Sigmoid colon (tissue), 7 donors: ENCODE measurements around the gene ABCG5. TPM values are rescaled to one million over a fixed set of nuclear protein-coding genes. Genes with fewer than 3 reads are reported as not detected.

Experiments used
- DNase-seq: peaks from one replicate; pipeline ENCODE4 v3.0.0-alpha.2; 2019
- H3K27ac ChIP-seq, 4 donors: fragments of 200-600 bp; sonication (generic); one replicate each; pipeline ENCODE4 v1.5.1; 2016 to 2019; ENCODE audit warnings: mild to moderate bottlenecking in 1 of 4
- H3K27me3 ChIP-seq, 3 donors: fragments of 200-600 bp; sonication (generic); one replicate each; pipeline ENCODE4 v1.5.1; 2019; ENCODE audit warnings: mild to moderate bottlenecking in 1 of 3
- H3K36me3 ChIP-seq, 4 donors: fragments of 200-600 bp; sonication (generic); one replicate each; pipeline ENCODE4 v1.5.1; 2016 to 2019
- H3K4me1 ChIP-seq, 4 donors: fragments of 200-600 bp; sonication (generic); one replicate each; pipeline ENCODE4 v1.5.1; 2017 to 2019
- H3K4me3 ChIP-seq, 4 donors: fragments of 200-600 bp; sonication (generic); one replicate each; pipeline ENCODE4 v1.5.1; 2017 to 2019; ENCODE audit warnings: mild to moderate bottlenecking in 2 of 4, moderate library complexity in 1 of 4
- H3K9me3 ChIP-seq, 4 donors: fragments of 200-600 bp in 3 of 4; sonication (generic) in 3 of 4; one replicate each; pipeline versions ENCODE4 v1.5.1 to v1.6.1; 2013 to 2019
- EP300 ChIP-seq, 4 donors: sonication (generic); formaldehyde crosslinking; IDR thresholded peaks; one replicate each; pipeline ENCODE4 v1.6.1; 2017; ENCODE audit warnings: antibody characterized with exemption in 4 of 4
- POLR2A ChIP-seq, 2 donors: fragments of 450-650 bp; IDR thresholded peaks; one replicate each; pipeline ENCODE4 v1.6.1; 2016; ENCODE audit warnings: antibody characterized with exemption in 2 of 2, mild to moderate bottlenecking in 2 of 2, moderate library complexity in 2 of 2
- POLR2AphosphoS5 ChIP-seq, 4 donors: sonication (generic); formaldehyde crosslinking; IDR thresholded peaks; one replicate each; pipeline ENCODE4 v1.6.1; 2017; ENCODE audit warnings: antibody characterized with exemption in 4 of 4
- WGBS, 2 donors: extraction: QIAGEN DNeasy Blood & Tissue Kit; methylation state at CpG; one replicate each; pipeline ENCODE4 v1.1.7; 2013; 5-methylcytosine and 5-hydroxymethylcytosine counted together
- intact Hi-C: fragments of 100-400 bp; cut with DNase I; formaldehyde crosslinking; loops from one replicate; pipeline ENCODE4 v1.15.1; 2023
- polyA plus RNA-seq, 3 donors: library from polyadenylated mRNA; stranded (reverse); fragments of 200-250 nt; gene quantifications; one replicate each; pipeline ENCODE4 v1.2.3, GENCODE V29; 2013
- total RNA-seq, 4 donors: library from RNA; depleted of rRNA; stranded (reverse); fragments of >200 nt; gene quantifications; one replicate each; pipeline ENCODE4 v1.1.0, GENCODE V29; 2016
- TF ChIP-seq, protein P1 (sequence below), 4 experiments: fragments of 450-650 bp in 3 of 4; fragments of 200-600 bp in 1 of 4; IDR thresholded peaks; one replicate each; pipeline ENCODE4 v1.5.1; 2016 to 2019; ENCODE audit warnings: antibody characterized with exemption in 4 of 4, mild to moderate bottlenecking in 3 of 4, moderate library complexity in 2 of 4
- donor health status: healthy with polysubstance abuse.
- donor health status: Bipolar disorder and iron deficiency.
- donor health status: healthy.

The ABCG5 gene
- total and polyA plus RNA-seq, 7 donors = 0.10 to 0.23 TPM; not detected in 5

DNA sequence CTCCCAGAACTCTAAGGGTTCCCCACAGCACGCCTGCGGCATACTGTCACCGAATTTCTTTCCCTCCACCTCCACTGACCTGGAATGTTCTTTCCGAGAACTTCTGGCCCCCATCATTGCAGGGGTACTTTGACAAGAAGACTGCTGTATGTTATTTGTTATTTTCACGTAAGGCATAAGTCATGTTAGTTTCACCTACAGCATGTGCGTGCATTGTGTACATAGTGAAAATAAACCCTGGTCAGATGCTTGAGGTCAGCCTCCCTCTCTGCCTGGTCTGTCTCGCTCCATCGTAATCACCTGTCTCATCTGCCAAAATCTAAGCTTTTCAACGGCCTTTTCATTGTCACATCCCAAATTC, 4.2 kb upstream of the ABCG5 start:
- intact Hi-C loops = no loop called here
- WGBS, 2 donors = 86 to 90% methylated on average over 9 of the region's 9 CpGs
- DNase-seq = no peak
- H3K4me3 ChIP-seq = no peak overlapping the region
- no peaks in the 10 kb centered on the region for H3K4me1 ChIP-seq
- H3K27me3 ChIP-seq = no peaks in the 10 kb centered on the region
- H3K36me3 ChIP-seq = no peaks in the 10 kb centered on the region
- H3K27ac ChIP-seq = no peak overlapping the region
- TF ChIP-seq, protein P1, sequence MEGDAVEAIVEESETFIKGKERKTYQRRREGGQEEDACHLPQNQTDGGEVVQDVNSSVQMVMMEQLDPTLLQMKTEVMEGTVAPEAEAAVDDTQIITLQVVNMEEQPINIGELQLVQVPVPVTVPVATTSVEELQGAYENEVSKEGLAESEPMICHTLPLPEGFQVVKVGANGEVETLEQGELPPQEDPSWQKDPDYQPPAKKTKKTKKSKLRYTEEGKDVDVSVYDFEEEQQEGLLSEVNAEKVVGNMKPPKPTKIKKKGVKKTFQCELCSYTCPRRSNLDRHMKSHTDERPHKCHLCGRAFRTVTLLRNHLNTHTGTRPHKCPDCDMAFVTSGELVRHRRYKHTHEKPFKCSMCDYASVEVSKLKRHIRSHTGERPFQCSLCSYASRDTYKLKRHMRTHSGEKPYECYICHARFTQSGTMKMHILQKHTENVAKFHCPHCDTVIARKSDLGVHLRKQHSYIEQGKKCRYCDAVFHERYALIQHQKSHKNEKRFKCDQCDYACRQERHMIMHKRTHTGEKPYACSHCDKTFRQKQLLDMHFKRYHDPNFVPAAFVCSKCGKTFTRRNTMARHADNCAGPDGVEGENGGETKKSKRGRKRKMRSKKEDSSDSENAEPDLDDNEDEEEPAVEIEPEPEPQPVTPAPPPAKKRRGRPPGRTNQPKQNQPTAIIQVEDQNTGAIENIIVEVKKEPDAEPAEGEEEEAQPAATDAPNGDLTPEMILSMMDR (IDR thresholded peaks at IDR 0.05) = no peak
- TF ChIP-seq POLR2A (IDR thresholded peaks at IDR 0.05) (no peak), EP300 (IDR thresholded peaks at IDR 0.05) (no peak), POLR2AphosphoS5 (IDR thresholded peaks at IDR 0.05) (no peak)
- H3K9me3 ChIP-seq = no peaks in the 10 kb centered on the region

DNA sequence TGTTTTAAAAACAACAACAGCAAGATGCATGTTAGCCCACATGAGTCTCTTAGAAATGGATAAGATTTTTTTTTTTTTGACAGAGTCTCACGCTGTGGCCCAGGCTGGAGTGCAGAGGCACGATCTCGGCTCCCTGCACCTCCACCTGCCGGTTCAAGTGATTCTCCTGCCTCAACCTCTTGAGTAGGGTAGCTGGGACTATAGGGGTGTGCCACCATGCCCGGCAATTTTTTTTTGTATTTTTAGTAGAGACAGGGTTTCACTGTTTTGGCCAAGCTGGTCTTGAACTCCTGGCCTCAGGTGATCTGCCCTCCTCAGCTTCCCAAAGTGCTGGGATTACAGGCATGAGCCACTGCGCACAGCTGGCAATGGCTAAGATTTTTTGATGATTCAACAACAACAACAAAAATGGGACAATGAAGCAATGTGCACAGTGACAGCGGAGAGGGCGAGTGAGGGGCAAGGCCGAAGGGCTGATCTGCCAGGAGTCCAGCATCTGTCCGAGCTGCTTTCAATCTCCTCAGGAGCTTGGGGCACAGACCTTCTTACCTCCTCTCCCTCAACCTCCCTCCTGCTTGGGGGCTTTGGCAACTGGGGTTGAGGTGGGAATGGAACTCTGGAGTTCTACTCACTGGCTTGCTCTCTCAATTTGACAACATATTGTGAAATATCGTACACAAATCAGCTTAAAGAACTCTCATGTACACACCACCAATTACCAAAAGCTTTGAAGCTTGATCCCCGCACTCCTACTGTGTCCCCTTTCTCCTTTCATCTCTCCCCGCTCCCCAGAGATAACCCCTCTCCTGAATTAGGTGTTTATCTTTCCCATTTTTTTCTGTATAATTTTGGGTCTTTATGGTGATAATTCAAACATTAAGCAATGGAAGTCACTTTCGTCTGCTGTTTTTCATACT, 3.6 kb upstream of the ABCG5 start:
- Histone ChIP-seq H3K9me3 (no peaks in the 10 kb centered on the region), H3K27ac (no peak overlapping the region), H3K27me3 (no peaks in the 10 kb centered on the region), H3K4me3 (no peak overlapping the region), H3K36me3 (no peaks in the 10 kb centered on the region), H3K4me1 (no peaks in the 10 kb centered on the region)
- intact Hi-C loops = no loop called here
- TF ChIP-seq EP300 (IDR thresholded peaks at IDR 0.05) = no peak
- TF ChIP-seq, protein P1 (IDR thresholded peaks at IDR 0.05) = no peak
- no peak for TF ChIP-seq POLR2AphosphoS5 (IDR thresholded peaks at IDR 0.05)
- TF ChIP-seq POLR2A (IDR thresholded peaks at IDR 0.05) = no peak
- WGBS, 2 donors = 93 to 94% methylated on average over 14 of the region's 14 CpGs
- no peak for DNase-seq

DNA sequence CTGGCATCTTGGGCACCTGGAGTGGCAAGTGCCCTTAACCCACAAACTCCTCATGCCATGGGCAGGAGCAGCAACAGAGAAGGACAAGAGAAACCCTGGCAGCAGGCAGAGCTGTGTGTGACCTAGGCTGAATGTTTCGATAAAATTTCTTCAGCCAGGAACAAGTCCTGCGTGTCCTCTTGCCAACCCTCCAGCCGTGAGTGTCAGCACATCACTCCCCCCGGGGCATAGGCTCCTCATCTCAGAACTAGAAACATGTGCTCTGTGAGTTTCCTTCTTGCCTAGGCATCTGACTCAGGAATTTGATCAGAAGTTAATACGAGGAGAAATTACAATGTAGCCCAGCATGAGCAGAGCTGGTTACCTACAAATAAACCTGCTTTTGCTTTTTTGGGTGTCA, 2.3 kb upstream of the ABCG5 start:
- H3K4me1 ChIP-seq = no peaks in the 10 kb centered on the region
- intact Hi-C loops = no loop called here
- no peak overlapping the region for H3K27ac ChIP-seq
- 88% methylated on average over 5 of the region's 5 CpGs for WGBS, 2 donors
- H3K9me3 ChIP-seq = no peaks in the 10 kb centered on the region
- no peaks in the 10 kb centered on the region for H3K27me3 ChIP-seq
- H3K36me3 ChIP-seq = no peaks in the 10 kb centered on the region
- TF ChIP-seq POLR2AphosphoS5 (IDR thresholded peaks at IDR 0.05) = no peak
- no peak for TF ChIP-seq POLR2A (IDR thresholded peaks at IDR 0.05)
- TF ChIP-seq EP300 (IDR thresholded peaks at IDR 0.05) = no peak
- TF ChIP-seq, protein P1 (IDR thresholded peaks at IDR 0.05) = no peak
- H3K4me3 ChIP-seq = no peak overlapping the region
- DNase-seq = no peak

DNA sequence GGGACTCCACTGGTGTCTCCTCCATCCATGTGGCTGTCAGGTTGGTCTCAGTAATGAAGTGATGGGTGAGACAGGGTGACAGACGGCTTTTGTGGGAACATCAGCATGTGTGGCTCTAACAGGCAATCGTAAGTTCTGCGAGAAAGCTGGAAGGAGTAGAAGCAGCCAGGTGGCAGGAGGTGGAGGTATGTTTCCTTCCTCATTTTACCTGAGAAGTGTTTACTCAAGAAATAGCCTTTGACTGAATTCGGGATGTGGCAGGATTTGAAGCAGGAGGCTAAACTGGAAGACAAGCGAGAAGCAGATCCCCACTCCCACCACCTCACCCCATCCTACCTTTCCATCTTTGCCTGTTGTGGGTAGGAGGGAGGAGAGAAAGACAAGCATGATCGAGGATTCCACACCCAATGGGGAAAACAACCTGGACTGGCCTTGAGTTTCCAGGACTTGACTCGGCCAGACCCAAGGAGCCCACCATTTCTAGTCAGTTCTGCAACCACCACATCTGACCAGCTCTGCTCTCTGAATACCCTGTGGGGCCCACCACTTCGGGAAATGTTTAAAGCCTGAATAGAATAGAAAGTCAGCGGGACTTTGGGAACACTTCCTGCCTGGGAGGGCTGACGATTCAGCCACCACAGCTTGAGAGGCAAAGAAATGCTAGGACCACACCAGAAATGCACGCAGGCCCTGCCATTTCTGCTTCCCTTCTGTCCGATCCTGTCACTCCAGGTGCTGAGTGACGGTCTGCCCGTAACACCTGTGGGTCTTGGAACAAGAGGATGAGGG, 1.3 kb upstream of the ABCG5 start:
- intact Hi-C loops = no loop called here
- WGBS, 2 donors = 86 to 90% methylated on average over 14 of the region's 14 CpGs
- Histone ChIP-seq H3K27me3 (no peaks in the 10 kb centered on the region), H3K36me3 (no peaks in the 10 kb centered on the region), H3K4me1 (no peaks in the 10 kb centered on the region), H3K9me3 (no peaks in the 10 kb centered on the region), H3K4me3 (no peak overlapping the region), H3K27ac (no peak overlapping the region)
- TF ChIP-seq POLR2AphosphoS5 (IDR thresholded peaks at IDR 0.05) = no peak
- TF ChIP-seq POLR2A (IDR thresholded peaks at IDR 0.05) = no peak
- no peak for TF ChIP-seq EP300 (IDR thresholded peaks at IDR 0.05)
- TF ChIP-seq, protein P1 (IDR thresholded peaks at IDR 0.05) = no peak
- DNase-seq = no peak
